ENCODE measurements around the gene PITPNM1.
"Not testable (repeated sequence)": the region's sequence is repeated elsewhere in the genome, so short reads cannot be mapped to it uniquely, and the experiment has no call there.

Gene PITPNM1

GRCh38 chr11:67482827-67483798, 22.1 kb downstream of the PITPNM1 start, which contains the start of gene AIP:
Gene AIP (plus strand): TSS chr11:67483026. CDS start chr11:67483159, 133 bp downstream.
- H3K4me3 ChIP-seq = peak within 1 kb of the TSS; percentile 39
- DNase-seq (ENCODE audit: low spot score in 2 of 2) = peak; percentile 98 to 99

GRCh38 chr11:67482275-67482826, 22.8 kb downstream of the PITPNM1 start:
- in situ Hi-C loops (cut with MboI; ENCODE audit: low sequenced_read_pairs) = no loop called here
- no peak for DNase-seq (ENCODE audit: low spot score in 2 of 2)
- peaks cover 15% of the 10 kb centered on the region for H3K4me1 ChIP-seq

More at GRCh38 chr11:67482827-67483798, 22.1 kb downstream of the PITPNM1 start, which contains the start of gene AIP:
- in situ Hi-C loops (cut with MboI; ENCODE audit: low sequenced_read_pairs) = no loop called here
- H3K27me3 ChIP-seq (ENCODE audit: low read depth) = no peaks in the 10 kb centered on the region
- H3K9me3 ChIP-seq = no peaks in the 10 kb centered on the region
- H3K36me3 ChIP-seq (replicated peaks) = no peaks in the 10 kb centered on the region; the same call in 1 of the 2 replicates
- H3K4me1 ChIP-seq = peaks cover 15% of the 10 kb centered on the region

GRCh38 chr11:67477344-67478050, 27.7 kb downstream of the PITPNM1 start:
- DNase-seq (ENCODE audit: low spot score in 2 of 2); H3K27me3 ChIP-seq (ENCODE audit: low read depth); H3K9me3 ChIP-seq; in situ Hi-C loops (cut with MboI; ENCODE audit: low sequenced_read_pairs); H3K36me3 ChIP-seq (replicated peaks); H3K4me3 ChIP-seq; H3K4me1 ChIP-seq: not testable (repeated sequence)

More at GRCh38 chr11:67482275-67482826, 22.8 kb downstream of the PITPNM1 start:
- H3K9me3 ChIP-seq = no peaks in the 10 kb centered on the region
- no peaks in the 10 kb centered on the region for H3K27me3 ChIP-seq (ENCODE audit: low read depth)
- H3K4me3 ChIP-seq = peak overlapping the region; percentile 39
- H3K36me3 ChIP-seq (replicated peaks) = no peaks in the 10 kb centered on the region; the same call in 1 of the 2 replicates

GRCh38 chr11:67476692-67477091, 28.5 kb downstream of the PITPNM1 start:
- in situ Hi-C loops (cut with MboI; ENCODE audit: low sequenced_read_pairs); H3K4me1 ChIP-seq; H3K27me3 ChIP-seq (ENCODE audit: low read depth); H3K9me3 ChIP-seq; H3K36me3 ChIP-seq (replicated peaks); DNase-seq (ENCODE audit: low spot score in 2 of 2); H3K4me3 ChIP-seq: not testable (repeated sequence)

GRCh38 chr11:67472882-67473281, 32.3 kb downstream of the PITPNM1 start:
- in situ Hi-C loops (cut with MboI; ENCODE audit: low sequenced_read_pairs) = no loop called here
- Histone ChIP-seq H3K4me3 (no peak overlapping the region), H3K9me3 (no peaks in the 10 kb centered on the region; the same call in 1 of the 2 replicates)

GRCh38 chr11:67470337-67471002, 34.7 kb downstream of the PITPNM1 start:
- H3K27me3 ChIP-seq (ENCODE audit: low read depth) = no peaks in the 10 kb centered on the region
- in situ Hi-C loops (cut with MboI; ENCODE audit: low sequenced_read_pairs) = no loop called here
- no peak for DNase-seq (ENCODE audit: low spot score in 2 of 2)

More at GRCh38 chr11:67472882-67473281, 32.3 kb downstream of the PITPNM1 start:
- no peak for DNase-seq (ENCODE audit: low spot score in 2 of 2)
- Histone ChIP-seq H3K4me1 (peaks cover 5% of the 10 kb centered on the region), H3K27me3 (ENCODE audit: low read depth) (no peaks in the 10 kb centered on the region), H3K36me3 (replicated peaks) (no peaks in the 10 kb centered on the region)

GRCh38 chr11:67469508-67469811, 35.7 kb downstream of the PITPNM1 start:
- Histone ChIP-seq H3K9me3 (no peaks in the 10 kb centered on the region), H3K4me3 (peak overlapping the region; percentile 80), H3K4me1 (peaks cover 5% of the 10 kb centered on the region), H3K36me3 (replicated peaks) (no peaks in the 10 kb centered on the region), H3K27me3 (ENCODE audit: low read depth) (no peaks in the 10 kb centered on the region)
- DNase-seq (ENCODE audit: low spot score in 2 of 2) = no peak
- in situ Hi-C loops (cut with MboI; ENCODE audit: low sequenced_read_pairs) = no loop called here

More at GRCh38 chr11:67470337-67471002, 34.7 kb downstream of the PITPNM1 start:
- Histone ChIP-seq H3K9me3 (no peaks in the 10 kb centered on the region), H3K36me3 (replicated peaks) (no peaks in the 10 kb centered on the region), H3K4me3 (no peak overlapping the region), H3K4me1 (peaks cover 5% of the 10 kb centered on the region)

- no peaks in the 10 kb centered on the region for H3K9me3 ChIP-seq
- peak; percentile 71 to 94 for DNase-seq (ENCODE audit: low spot score in 2 of 2)
- H3K4me3 ChIP-seq = peak within 1 kb of the TSS; percentile 80
- H3K36me3 ChIP-seq (replicated peaks) = no peaks in the 10 kb centered on the region
- in situ Hi-C loops (cut with MboI; ENCODE audit: low sequenced_read_pairs) = no loop called here
- peaks cover 10% of the 10 kb centered on the region for H3K4me1 ChIP-seq
- H3K27me3 ChIP-seq (ENCODE audit: low read depth) = no peaks in the 10 kb centered on the region
Observed at GRCh38 chr11:67468759-67469507, 36.2 kb downstream of the PITPNM1 start, which contains the start of gene TMEM134. Gene TMEM134 (minus strand): TSS chr11:67469251. CDS start chr11:67469192, 59 bp downstream.

GRCh38 chr11:67468456-67468758, 36.8 kb downstream of the PITPNM1 start:
- Histone ChIP-seq H3K9me3 (no peaks in the 10 kb centered on the region), H3K4me1 (peaks cover 10% of the 10 kb centered on the region), H3K36me3 (replicated peaks) (no peaks in the 10 kb centered on the region), H3K27me3 (ENCODE audit: low read depth) (no peaks in the 10 kb centered on the region), H3K4me3 (peak overlapping the region; percentile 80)
- no peak for DNase-seq (ENCODE audit: low spot score in 2 of 2)
- in situ Hi-C loops (cut with MboI; ENCODE audit: low sequenced_read_pairs) = no loop called here

- Histone ChIP-seq H3K27me3 (ENCODE audit: low read depth) (no peaks in the 10 kb centered on the region), H3K4me3 (peak overlapping the region; percentile 80), H3K4me1 (peaks cover 10% of the 10 kb centered on the region), H3K36me3 (replicated peaks) (no peaks in the 10 kb centered on the region), H3K9me3 (no peaks in the 10 kb centered on the region)
- in situ Hi-C loops (cut with MboI; ENCODE audit: low sequenced_read_pairs) = no loop called here
- DNase-seq (ENCODE audit: low spot score in 2 of 2) = no peak
Observed at GRCh38 chr11:67468056-67468455, 37.1 kb downstream of the PITPNM1 start.

- in situ Hi-C loops (cut with MboI; ENCODE audit: low sequenced_read_pairs) = no loop called here
- H3K4me1 ChIP-seq = peaks cover 10% of the 10 kb centered on the region
Observed at GRCh38 chr11:67466962-67467771, 38.0 kb downstream of the PITPNM1 start.

GRCh38 chr11:67466367-67466766, 38.8 kb downstream of the PITPNM1 start:
- no peak for DNase-seq (ENCODE audit: low spot score in 2 of 2)
- Histone ChIP-seq H3K4me3 (no peak overlapping the region), H3K9me3 (no peaks in the 10 kb centered on the region), H3K27me3 (ENCODE audit: low read depth) (no peaks in the 10 kb centered on the region), H3K36me3 (replicated peaks) (no peaks in the 10 kb centered on the region), H3K4me1 (peaks cover 10% of the 10 kb centered on the region)
- in situ Hi-C loops (cut with MboI; ENCODE audit: low sequenced_read_pairs) = no loop called here

More at GRCh38 chr11:67466962-67467771, 38.0 kb downstream of the PITPNM1 start:
- no peak for DNase-seq (ENCODE audit: low spot score in 2 of 2)
- Histone ChIP-seq H3K4me3 (no peak overlapping the region), H3K9me3 (no peaks in the 10 kb centered on the region), H3K36me3 (replicated peaks) (no peaks in the 10 kb centered on the region), H3K27me3 (ENCODE audit: low read depth) (no peaks in the 10 kb centered on the region)

Data from HAP-1 (cell line).